Esophagus (tissue), 2 donors: ENCODE measurements around the gene TP53BP1. TPM values are rescaled to one million over a fixed set of nuclear protein-coding genes. Genes with fewer than 3 reads are reported as not detected.
"Not testable (repeated sequence)": the region's sequence is repeated elsewhere in the genome, so short reads cannot be mapped to it uniquely, and the experiment has no call there.

Experiments used
- H3K27ac ChIP-seq, 2 donors: one replicate each; pipeline ENCODE4 v1.5.1; 2013; ENCODE audit warnings: low read depth in 2 of 2, mild to moderate bottlenecking in 2 of 2, inconsistent platforms in 1 of 2, low read length in 1 of 2, moderate library complexity in 1 of 2
- H3K27me3 ChIP-seq, 2 donors: one replicate each; pipeline ENCODE4 v1.6.1; 2013; ENCODE audit warnings: low read length in 2 of 2, control low read depth in 1 of 2, mild to moderate bottlenecking in 1 of 2; ENCODE audit not compliant: insufficient read depth in 2 of 2, control insufficient read depth in 1 of 2
- H3K36me3 ChIP-seq, 2 donors: one replicate each; pipeline ENCODE4 v1.6.1; 2013; ENCODE audit warnings: low read length in 1 of 2; ENCODE audit not compliant: control insufficient read depth in 2 of 2, insufficient read depth in 2 of 2
- H3K4me1 ChIP-seq, 2 donors: one replicate each; pipeline ENCODE4 v1.6.1; 2013; ENCODE audit warnings: low read length in 1 of 2; ENCODE audit not compliant: control insufficient read depth in 2 of 2, insufficient read depth in 2 of 2
- H3K4me3 ChIP-seq, 2 donors: one replicate each; pipeline ENCODE4 v1.5.1; 2013; ENCODE audit warnings: low read length in 2 of 2, mild to moderate bottlenecking in 2 of 2, low read depth in 1 of 2, moderate library complexity in 1 of 2
- H3K9me3 ChIP-seq, 2 donors: one replicate each; pipeline ENCODE4 v1.6.1; 2013; ENCODE audit warnings: mild to moderate bottlenecking in 2 of 2, low read depth in 1 of 2, low read length in 1 of 2, moderate library complexity in 1 of 2; ENCODE audit not compliant: control insufficient read depth in 2 of 2, insufficient read depth in 1 of 2
- WGBS, 2 donors: extraction: QIAGEN DNeasy Blood & Tissue Kit; methylation state at CpG; one replicate each; pipeline ENCODE4 v1.1.7; 2013; 5-methylcytosine and 5-hydroxymethylcytosine counted together
- polyA plus RNA-seq, 2 donors: library from polyadenylated mRNA; stranded (reverse); fragments of 200-250 nt; gene quantifications; one replicate each; pipeline ENCODE4 v1.2.3, GENCODE V29; 2013
- donor health status: healthy with polysubstance abuse.
- donor health status: Bipolar disorder and iron deficiency.

The TP53BP1 gene, protein sequence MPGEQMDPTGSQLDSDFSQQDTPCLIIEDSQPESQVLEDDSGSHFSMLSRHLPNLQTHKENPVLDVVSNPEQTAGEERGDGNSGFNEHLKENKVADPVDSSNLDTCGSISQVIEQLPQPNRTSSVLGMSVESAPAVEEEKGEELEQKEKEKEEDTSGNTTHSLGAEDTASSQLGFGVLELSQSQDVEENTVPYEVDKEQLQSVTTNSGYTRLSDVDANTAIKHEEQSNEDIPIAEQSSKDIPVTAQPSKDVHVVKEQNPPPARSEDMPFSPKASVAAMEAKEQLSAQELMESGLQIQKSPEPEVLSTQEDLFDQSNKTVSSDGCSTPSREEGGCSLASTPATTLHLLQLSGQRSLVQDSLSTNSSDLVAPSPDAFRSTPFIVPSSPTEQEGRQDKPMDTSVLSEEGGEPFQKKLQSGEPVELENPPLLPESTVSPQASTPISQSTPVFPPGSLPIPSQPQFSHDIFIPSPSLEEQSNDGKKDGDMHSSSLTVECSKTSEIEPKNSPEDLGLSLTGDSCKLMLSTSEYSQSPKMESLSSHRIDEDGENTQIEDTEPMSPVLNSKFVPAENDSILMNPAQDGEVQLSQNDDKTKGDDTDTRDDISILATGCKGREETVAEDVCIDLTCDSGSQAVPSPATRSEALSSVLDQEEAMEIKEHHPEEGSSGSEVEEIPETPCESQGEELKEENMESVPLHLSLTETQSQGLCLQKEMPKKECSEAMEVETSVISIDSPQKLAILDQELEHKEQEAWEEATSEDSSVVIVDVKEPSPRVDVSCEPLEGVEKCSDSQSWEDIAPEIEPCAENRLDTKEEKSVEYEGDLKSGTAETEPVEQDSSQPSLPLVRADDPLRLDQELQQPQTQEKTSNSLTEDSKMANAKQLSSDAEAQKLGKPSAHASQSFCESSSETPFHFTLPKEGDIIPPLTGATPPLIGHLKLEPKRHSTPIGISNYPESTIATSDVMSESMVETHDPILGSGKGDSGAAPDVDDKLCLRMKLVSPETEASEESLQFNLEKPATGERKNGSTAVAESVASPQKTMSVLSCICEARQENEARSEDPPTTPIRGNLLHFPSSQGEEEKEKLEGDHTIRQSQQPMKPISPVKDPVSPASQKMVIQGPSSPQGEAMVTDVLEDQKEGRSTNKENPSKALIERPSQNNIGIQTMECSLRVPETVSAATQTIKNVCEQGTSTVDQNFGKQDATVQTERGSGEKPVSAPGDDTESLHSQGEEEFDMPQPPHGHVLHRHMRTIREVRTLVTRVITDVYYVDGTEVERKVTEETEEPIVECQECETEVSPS (N-terminal part only)
- polyA plus RNA-seq, result 1 to 10 TPM; 6.9 to 7.8 TPM

GRCh38 chr15:43492673-43493601 is at the start of gene TP53BP1:
Gene TP53BP1, minus strand, starts transcription at chr15:43493156. Its CDS starts 113 bp downstream, at chr15:43493043.
- WGBS, 2 donors, result 1% methylated on average over 54 of the region's 54 CpGs
- Histone ChIP-seq H3K36me3 (no peaks in the 10 kb centered on the region), H3K4me3 (peak within 1 kb of the TSS; percentile 90 to 93), H3K9me3 (no peaks in the 10 kb centered on the region), H3K4me1 (peaks cover 0 to 3% of the 10 kb centered on the region in 2 donors), H3K27ac (peak within 1 kb of the TSS; percentile 75 to 90), H3K27me3 (no peaks in the 10 kb centered on the region)

DNA sequence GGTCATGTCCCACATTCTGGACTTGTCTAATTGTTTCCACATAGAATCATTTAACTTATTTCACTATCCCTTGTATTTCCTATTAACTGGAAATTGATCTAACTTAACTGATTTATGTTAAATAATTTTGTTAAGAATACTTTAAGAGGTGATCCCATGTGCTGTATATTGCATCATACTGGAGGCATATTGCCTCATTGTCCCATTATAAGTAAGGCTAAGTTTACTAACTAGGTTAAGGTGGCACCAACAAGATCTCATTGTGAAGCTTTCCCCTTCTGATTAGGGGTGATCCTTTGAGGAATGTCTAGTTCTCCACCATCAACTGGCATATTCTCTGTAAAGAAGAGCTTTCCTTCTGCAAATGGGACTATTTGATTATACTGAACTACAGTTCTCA is 48.8 kb upstream of the TP53BP1 start:
- no peak overlapping the region for H3K4me3 ChIP-seq
- no peak overlapping the region for H3K27ac ChIP-seq
- H3K36me3 ChIP-seq, result no peaks in the 10 kb centered on the region
- H3K4me1 ChIP-seq, result no peaks in the 10 kb centered on the region
- H3K9me3 ChIP-seq, result no peaks in the 10 kb centered on the region
- no peaks in the 10 kb centered on the region for H3K27me3 ChIP-seq

DNA sequence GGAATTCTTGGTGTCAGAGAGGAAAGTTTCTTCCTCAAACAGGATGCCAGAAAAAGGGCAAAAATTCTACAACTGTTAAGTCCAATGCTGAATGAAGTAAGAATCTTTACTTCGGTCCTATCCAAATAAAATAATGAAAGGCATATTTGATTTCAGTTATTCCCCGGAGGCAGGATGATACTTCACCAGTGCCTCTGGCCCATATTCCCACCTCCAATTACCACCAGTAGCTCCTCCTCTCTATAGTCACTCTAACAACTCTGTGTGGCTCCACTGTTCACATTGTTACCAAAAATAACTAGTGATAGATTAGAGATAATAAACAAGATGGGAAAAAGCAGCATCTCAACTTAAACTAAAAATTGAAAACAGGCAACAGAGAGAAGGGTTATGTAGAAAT is 45.1 kb upstream of the TP53BP1 start:
- Histone ChIP-seq H3K27ac (no peak overlapping the region), H3K27me3 (no peaks in the 10 kb centered on the region), H3K9me3 (no peaks in the 10 kb centered on the region), H3K4me3 (no peak overlapping the region), H3K36me3 (peaks cover 0 to 13% of the 10 kb centered on the region in 2 donors), H3K4me1 (no peaks in the 10 kb centered on the region)
- 91% methylated on average over 2 of the region's 2 CpGs for WGBS, 2 donors

DNA sequence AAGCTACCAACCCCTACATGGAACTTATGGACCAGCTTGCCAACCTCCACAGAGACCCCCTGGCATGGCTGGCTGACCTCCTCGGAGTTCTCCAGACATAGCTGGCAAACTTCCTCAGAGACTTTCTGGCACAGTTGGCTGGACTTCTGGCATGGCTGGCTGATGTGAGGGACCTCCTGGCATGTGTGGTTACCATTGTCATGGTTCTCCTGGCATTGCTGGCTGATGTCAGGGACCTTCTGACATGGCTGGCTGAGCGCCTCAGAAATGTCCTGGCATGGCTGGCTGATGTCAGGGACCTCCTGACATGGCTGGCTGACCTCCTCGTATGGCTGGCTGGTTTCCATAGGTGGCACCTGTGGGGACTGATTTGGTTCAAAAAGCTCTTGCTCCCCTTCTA is 41.9 kb upstream of the TP53BP1 start:
- 80 to 88% methylated on average over 3 of the region's 3 CpGs for WGBS, 2 donors

GRCh38 chr15:43532826-43533225 is 39.9 kb upstream of the TP53BP1 start:
- peaks cover 0 to 13% of the 10 kb centered on the region in 2 donors for H3K36me3 ChIP-seq
- not testable (repeated sequence) for H3K4me1 ChIP-seq, H3K27ac ChIP-seq, H3K27me3 ChIP-seq, H3K4me3 ChIP-seq, H3K9me3 ChIP-seq
- WGBS, 2 donors, result 84 to 91% methylated on average over 5 of the region's 5 CpGs

More for the DNA sequence above, 41.9 kb upstream of the TP53BP1 start:
- H3K4me1 ChIP-seq, result no peaks in the 10 kb centered on the region
- H3K36me3 ChIP-seq, result peaks cover 0 to 13% of the 10 kb centered on the region in 2 donors
- no peak overlapping the region for H3K27ac ChIP-seq
- H3K4me3 ChIP-seq, result no peak overlapping the region
- no peaks in the 10 kb centered on the region for H3K9me3 ChIP-seq
- no peaks in the 10 kb centered on the region for H3K27me3 ChIP-seq

GRCh38 chr15:43531018-43531670 is 38.2 kb upstream of the TP53BP1 start:
- Histone ChIP-seq H3K27ac (no peak overlapping the region), H3K36me3 (peaks cover 0 to 13% of the 10 kb centered on the region in 2 donors), H3K27me3 (no peaks in the 10 kb centered on the region), H3K4me1 (no peaks in the 10 kb centered on the region), H3K4me3 (no peak overlapping the region), H3K9me3 (no peaks in the 10 kb centered on the region)
- WGBS, 2 donors, result 36 to 42% methylated on average over 7 of the region's 7 CpGs

DNA sequence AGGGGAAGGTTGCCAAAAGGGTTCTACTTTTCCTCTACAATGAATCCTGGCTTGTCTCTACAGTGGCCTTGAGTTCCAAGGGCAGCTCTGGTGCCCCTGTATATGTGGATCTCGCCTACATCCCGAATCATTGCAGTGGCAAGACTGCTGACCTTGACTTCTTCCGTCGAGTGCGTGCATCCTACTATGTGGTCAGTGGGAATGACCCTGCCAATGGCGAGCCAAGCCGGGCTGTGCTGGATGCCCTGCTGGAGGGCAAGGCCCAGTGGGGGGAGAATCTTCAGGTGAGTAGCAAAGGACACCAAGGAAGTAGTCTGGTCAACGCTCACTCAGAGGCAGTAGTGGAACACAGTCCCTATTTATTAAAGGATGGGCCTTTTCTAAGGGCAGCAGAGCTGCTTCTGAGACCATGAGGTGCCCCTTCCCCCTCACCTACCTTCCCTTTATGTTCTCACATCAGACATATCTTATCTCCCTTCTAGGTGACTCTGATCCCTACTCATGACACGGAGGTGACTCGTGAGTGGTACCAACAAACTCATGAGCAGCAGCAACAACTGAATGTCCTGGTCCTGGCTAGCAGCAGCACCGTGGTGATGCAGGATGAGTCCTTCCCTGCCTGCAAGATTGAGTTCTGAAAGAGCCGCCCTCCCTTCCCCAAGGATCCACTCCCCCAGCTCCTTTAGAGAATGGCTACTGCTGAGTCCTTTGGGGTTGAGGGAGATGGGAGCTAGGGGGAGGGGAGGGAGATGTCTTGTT is 36.8 kb upstream of the TP53BP1 start:
- Histone ChIP-seq H3K4me3 (no peak overlapping the region), H3K27me3 (no peaks in the 10 kb centered on the region), H3K4me1 (no peaks in the 10 kb centered on the region), H3K27ac (no peak overlapping the region), H3K9me3 (no peaks in the 10 kb centered on the region), H3K36me3 (peaks cover 0 to 6% of the 10 kb centered on the region in 2 donors)
- 88 to 91% methylated on average over 12 of the region's 12 CpGs for WGBS, 2 donors

DNA sequence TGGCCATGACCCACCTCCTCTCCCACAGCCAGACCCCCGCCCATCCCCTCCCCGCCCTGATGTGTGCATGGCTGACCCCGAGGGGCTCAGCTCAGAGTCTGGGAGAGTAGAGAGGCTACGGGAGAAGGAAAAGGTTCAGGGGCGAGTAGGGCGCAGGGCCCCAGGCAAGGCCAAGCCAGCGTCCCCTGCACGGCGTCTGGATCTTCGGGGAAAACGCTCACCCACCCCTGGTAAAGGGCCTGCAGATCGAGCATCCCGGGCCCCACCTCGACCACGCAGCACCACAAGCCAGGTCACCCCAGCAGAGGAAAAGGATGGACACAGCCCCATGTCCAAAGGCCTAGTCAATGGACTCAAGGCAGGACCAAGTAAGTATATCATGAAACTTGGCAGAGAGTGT is 36.2 kb upstream of the TP53BP1 start:
- WGBS, 2 donors, result 94 to 95% methylated on average over 15 of the region's 15 CpGs
- no peaks in the 10 kb centered on the region for H3K27me3 ChIP-seq
- no peak overlapping the region for H3K4me3 ChIP-seq
- no peaks in the 10 kb centered on the region for H3K9me3 ChIP-seq
- H3K36me3 ChIP-seq, result peaks cover 0 to 2% of the 10 kb centered on the region in 2 donors
- no peak overlapping the region for H3K27ac ChIP-seq
- H3K4me1 ChIP-seq, result no peaks in the 10 kb centered on the region
